Mucosa of descending colon (tissue), 3 donors: Measurements from ENCODE around the gene IGF2BP2. TPM values are rescaled to one million over a fixed set of nuclear protein-coding genes. Genes with fewer than 3 reads are reported as not detected.
"Not testable (repeated sequence)": the region's sequence is repeated elsewhere in the genome, so short reads cannot be mapped to it uniquely, and the experiment has no call there.

Experiments
- ATAC-seq: fragments of 200-7000 bp; cut with Tn5 transposase; one replicate; pipeline ENCODE4 v1.9.1; 2020; ENCODE audit warnings: mild to moderate bottlenecking, moderate library complexity
- DNase-seq, 3 donors: peaks; one replicate each; pipeline ENCODE4 v3.0.0-alpha.2; 2020
- H3K36me3 ChIP-seq: fragments of 200-600 bp; one replicate; pipeline ENCODE4 v1.8.0; 2021; ENCODE audit warnings: low read depth, mild to moderate bottlenecking
- H3K4me1 ChIP-seq: fragments of 200-600 bp; one replicate; pipeline ENCODE4 v1.8.0; 2021; ENCODE audit warnings: low read depth, mild to moderate bottlenecking
- H3K4me3 ChIP-seq: fragments of 200-600 bp; one replicate; pipeline ENCODE4 v1.8.0; 2021; ENCODE audit warnings: mild to moderate bottlenecking
- H3K9me3 ChIP-seq: fragments of 200-600 bp; one replicate; pipeline ENCODE4 v1.8.0; 2021; ENCODE audit warnings: mild to moderate bottlenecking
- intact Hi-C, 2 donors: fragments of 100-400 bp; cut with DNase I in 1 of 2; cut with micrococcal nuclease in 1 of 2; formaldehyde crosslinking; loops; one replicate each; pipeline versions ENCODE4 v1.11.0 to v1.11.1; 2022; cut with DNase I, micrococcal nuclease
- total RNA-seq, 3 donors: library from RNA; stranded (reverse); fragmentation: NEBNext Ultra II Directional in 2 of 3; extraction: Animal tissue kit (Norgen Biotek cat#: 25700) in 2 of 3; gene quantifications; one replicate each; pipeline versions ENCODE4 v1.2.1 to v1.2.4, GENCODE V29; 2021 to 2023
- TF ChIP-seq, protein P1 (sequence below): fragments of 200-600 bp; IDR thresholded peaks from one replicate; pipeline ENCODE4 v1.8.0; 2022; ENCODE audit warnings: antibody characterized with exemption, mild to moderate bottlenecking
- donor health status: DM: no; HTN: no; CAD: no; lungs with moderate emphysema.
- donor health status: DM: no; HTN: no; CAD: no.
- donor health status: DM: no; HTN: yes; CAD: no.

The IGF2BP2 gene
- total RNA-seq, 3 donors from 2014 or later = 26.7 to 67.4 (median 42.1) TPM

- Histone ChIP-seq H3K4me3 (no peak overlapping the region), H3K4me1 (peaks cover 8% of the 10 kb centered on the region), H3K9me3 (no peaks in the 10 kb centered on the region), H3K36me3 (no peaks in the 10 kb centered on the region)
- ATAC-seq (no peak), DNase-seq (no peak)
- TF ChIP-seq, protein P1, sequence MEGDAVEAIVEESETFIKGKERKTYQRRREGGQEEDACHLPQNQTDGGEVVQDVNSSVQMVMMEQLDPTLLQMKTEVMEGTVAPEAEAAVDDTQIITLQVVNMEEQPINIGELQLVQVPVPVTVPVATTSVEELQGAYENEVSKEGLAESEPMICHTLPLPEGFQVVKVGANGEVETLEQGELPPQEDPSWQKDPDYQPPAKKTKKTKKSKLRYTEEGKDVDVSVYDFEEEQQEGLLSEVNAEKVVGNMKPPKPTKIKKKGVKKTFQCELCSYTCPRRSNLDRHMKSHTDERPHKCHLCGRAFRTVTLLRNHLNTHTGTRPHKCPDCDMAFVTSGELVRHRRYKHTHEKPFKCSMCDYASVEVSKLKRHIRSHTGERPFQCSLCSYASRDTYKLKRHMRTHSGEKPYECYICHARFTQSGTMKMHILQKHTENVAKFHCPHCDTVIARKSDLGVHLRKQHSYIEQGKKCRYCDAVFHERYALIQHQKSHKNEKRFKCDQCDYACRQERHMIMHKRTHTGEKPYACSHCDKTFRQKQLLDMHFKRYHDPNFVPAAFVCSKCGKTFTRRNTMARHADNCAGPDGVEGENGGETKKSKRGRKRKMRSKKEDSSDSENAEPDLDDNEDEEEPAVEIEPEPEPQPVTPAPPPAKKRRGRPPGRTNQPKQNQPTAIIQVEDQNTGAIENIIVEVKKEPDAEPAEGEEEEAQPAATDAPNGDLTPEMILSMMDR = no peak
- intact Hi-C loops = no loop called here
Observed at GRCh38 chr3:185701611-185702261, 123.1 kb downstream of the IGF2BP2 start.

DNA sequence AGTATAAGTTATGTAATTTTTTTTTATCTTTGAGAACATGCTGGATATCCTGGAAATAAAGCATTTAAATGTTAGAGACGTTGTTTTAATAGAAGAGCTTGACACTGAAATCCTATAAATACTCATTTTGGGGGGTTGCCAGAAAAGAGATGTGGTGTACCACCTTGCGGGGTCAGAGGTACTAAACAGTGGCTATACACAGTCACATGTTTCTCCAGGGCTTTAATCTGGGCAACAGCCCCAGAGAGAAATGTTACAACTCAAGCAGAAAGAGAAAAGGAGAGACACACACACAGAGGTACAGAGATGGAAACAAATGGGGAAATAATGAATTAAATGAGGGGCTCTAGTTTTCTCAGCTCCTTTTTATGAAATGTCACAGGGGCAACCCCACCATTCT lies 124.9 kb downstream of the IGF2BP2 start:
- Histone ChIP-seq H3K36me3 (no peaks in the 10 kb centered on the region), H3K4me3 (no peak overlapping the region), H3K4me1 (peaks cover 8% of the 10 kb centered on the region), H3K9me3 (no peaks in the 10 kb centered on the region)
- no peak for DNase-seq
- TF ChIP-seq, protein P1 = no peak
- ATAC-seq = no peak
- intact Hi-C loops = no loop called here

DNA sequence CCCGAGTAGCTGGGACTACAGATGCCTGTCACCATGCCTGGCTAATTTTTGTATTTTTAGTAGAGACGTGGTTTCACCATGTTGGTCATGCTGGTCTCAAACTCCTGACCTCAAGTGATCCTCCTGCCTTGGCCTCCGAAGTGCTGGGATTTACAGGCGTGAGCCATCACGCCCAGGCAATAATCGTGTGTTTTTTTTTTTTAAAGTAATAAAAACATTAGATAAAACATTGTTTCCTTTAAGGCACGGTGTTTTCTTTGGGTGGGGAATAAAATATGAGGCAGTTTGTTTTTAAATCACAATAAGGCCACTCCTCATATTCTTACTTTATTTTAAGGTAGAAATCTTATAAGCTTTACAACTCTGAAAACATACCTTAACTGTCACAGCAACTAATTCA lies 127.6 kb downstream of the IGF2BP2 start:
- H3K9me3 ChIP-seq, intact Hi-C loops, H3K4me1 ChIP-seq, H3K36me3 ChIP-seq, H3K4me3 ChIP-seq: not testable (repeated sequence)
- ATAC-seq (peak; percentile 75), DNase-seq (peak in 1 of 3 donors; percentile 31)

DNA sequence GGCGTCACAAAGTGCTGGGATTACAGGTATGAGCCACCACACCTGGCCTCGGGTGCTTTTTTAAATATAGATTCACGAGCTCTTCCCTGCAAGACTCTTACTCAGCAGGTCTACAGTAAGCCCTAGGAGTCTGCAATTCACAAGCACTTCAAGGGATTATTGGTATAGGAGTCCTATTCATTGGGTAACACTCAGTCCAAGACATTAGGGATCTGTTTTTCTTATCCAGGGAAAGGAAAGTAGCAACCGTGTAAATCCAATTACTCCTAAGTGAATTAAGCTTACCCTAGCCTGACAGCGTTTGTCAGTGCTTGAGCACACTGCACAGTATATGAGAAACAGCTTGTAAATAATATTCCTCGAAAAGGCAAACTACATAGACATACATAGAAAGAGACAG lies 128.8 kb downstream of the IGF2BP2 start:
- no peak for DNase-seq
- Histone ChIP-seq H3K9me3 (no peaks in the 10 kb centered on the region), H3K4me1 (peaks cover 4% of the 10 kb centered on the region), H3K36me3 (no peaks in the 10 kb centered on the region), H3K4me3 (no peak overlapping the region)
- intact Hi-C loops = no loop called here
- no peak for ATAC-seq
- TF ChIP-seq, protein P1 = no peak

- peaks cover 4% of the 10 kb centered on the region for H3K4me1 ChIP-seq
- intact Hi-C loops = no loop called here
- H3K36me3 ChIP-seq = no peaks in the 10 kb centered on the region
- TF ChIP-seq, protein P1 = no peak
- DNase-seq (no peak), ATAC-seq (peak; percentile 32)
- H3K4me3 ChIP-seq = no peak overlapping the region
- no peaks in the 10 kb centered on the region for H3K9me3 ChIP-seq
Observed at GRCh38 chr3:185693985-185694653, 130.7 kb downstream of the IGF2BP2 start.

DNA sequence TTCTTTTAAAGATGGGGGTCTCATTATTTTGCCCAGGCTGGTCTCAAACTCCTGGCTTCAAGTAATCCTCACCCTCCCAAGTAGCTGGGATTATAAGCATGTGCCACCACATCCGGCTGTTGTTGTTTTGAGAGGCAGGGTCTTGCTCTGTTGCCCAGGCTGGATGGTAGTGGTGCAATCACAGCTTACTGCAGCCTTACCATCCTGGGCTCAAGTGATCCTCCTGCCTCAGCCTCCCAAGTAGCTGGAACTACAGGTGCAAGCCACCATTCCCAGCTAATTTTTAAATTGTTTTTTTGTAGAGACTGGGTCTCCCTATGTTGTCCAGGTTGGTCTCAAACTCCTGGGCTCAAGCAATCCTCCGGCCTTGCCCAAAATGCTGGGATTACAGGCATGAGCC lies 133.2 kb downstream of the IGF2BP2 start:
- intact Hi-C loops = no loop called here
- Histone ChIP-seq H3K9me3 (no peaks in the 10 kb centered on the region), H3K4me1 (no peaks in the 10 kb centered on the region)

More for the DNA sequence above, 133.2 kb downstream of the IGF2BP2 start:
- TF ChIP-seq, protein P1 = no peak
- Histone ChIP-seq H3K4me3 (no peak overlapping the region), H3K36me3 (no peaks in the 10 kb centered on the region)
- DNase-seq = no peak
- no peak for ATAC-seq
